Measurements from ENCODE around the gene HEPN1. TPM values are rescaled to one million over a fixed set of nuclear protein-coding genes. Genes with fewer than 3 reads are reported as not detected.

Gene HEPN1
- total and polyA plus RNA-seq, 2 donors from 2014 or later: not detected

DNA sequence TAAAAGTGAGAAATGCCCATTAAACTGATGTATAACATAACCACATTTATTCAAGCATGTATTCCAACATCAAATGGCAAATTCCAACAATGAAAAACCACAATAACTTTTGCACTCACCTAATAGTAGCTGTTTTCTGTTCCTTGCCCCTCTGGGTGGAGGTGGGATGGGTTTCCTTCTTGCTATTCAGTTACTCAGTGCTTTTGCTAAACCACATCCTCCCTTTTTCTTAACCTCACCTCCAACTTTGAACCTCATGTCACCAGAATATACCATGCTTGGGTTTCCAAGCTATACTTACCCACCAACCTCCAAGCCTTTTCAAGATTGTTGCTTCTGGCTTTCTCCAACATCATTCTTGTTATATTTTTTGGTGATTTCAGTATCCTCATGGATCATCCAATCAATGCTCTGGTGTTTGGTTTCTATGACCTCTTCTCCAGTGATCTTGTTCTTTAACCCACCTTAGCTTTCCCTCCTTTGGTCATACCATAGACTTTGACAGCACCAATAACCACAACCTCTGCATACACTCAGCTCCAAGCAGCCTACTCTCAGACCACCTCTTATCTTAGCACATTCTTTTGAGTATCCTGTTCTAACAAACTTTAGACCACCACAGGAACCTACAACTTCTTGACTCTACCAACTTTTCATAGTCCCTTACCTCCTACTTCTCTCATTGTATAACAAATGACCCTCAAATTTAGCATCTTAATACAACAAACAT lies 31.7 kb downstream of the HEPN1 start:
- no peak overlapping the region for H3K9ac ChIP-seq (ENCODE audit: low read length in 3 of 3)
- no peak overlapping the region for H3K4me3 ChIP-seq (ENCODE audit: low read length in 3 of 3)
- intact Hi-C loops (cut with DNase I): no loop called here
- DNase-seq (no peak), FAIRE-seq (no peak)
- H3K27me3 ChIP-seq (ENCODE audit: control insufficient read depth, insufficient read depth, low read length): no peaks in the 10 kb centered on the region
- peaks cover 0 to 6% (median 5%) of the 10 kb centered on the region in 3 donors for H3K4me1 ChIP-seq (ENCODE audit: control insufficient read depth in 2 of 3, insufficient read depth in 2 of 3, low read depth in 1 of 3, low read length in 3 of 3)
- no peak overlapping the region for H3K27ac ChIP-seq (ENCODE audit: low read depth in 2 of 2, low read length in 2 of 2)
- no peaks in the 10 kb centered on the region for H3K9me3 ChIP-seq (ENCODE audit: control insufficient read depth in 2 of 3, insufficient read depth in 1 of 3, low read length in 3 of 3)
- TF ChIP-seq, protein P1, sequence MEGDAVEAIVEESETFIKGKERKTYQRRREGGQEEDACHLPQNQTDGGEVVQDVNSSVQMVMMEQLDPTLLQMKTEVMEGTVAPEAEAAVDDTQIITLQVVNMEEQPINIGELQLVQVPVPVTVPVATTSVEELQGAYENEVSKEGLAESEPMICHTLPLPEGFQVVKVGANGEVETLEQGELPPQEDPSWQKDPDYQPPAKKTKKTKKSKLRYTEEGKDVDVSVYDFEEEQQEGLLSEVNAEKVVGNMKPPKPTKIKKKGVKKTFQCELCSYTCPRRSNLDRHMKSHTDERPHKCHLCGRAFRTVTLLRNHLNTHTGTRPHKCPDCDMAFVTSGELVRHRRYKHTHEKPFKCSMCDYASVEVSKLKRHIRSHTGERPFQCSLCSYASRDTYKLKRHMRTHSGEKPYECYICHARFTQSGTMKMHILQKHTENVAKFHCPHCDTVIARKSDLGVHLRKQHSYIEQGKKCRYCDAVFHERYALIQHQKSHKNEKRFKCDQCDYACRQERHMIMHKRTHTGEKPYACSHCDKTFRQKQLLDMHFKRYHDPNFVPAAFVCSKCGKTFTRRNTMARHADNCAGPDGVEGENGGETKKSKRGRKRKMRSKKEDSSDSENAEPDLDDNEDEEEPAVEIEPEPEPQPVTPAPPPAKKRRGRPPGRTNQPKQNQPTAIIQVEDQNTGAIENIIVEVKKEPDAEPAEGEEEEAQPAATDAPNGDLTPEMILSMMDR (IDR thresholded peaks at IDR 0.05; ENCODE audit: borderline replicate concordance, extremely low read depth, insufficient read depth): no peak
- H3K36me3 ChIP-seq (ENCODE audit: control insufficient read depth in 2 of 3, insufficient read depth in 3 of 3, low read length in 3 of 3): no peaks in the 10 kb centered on the region

DNA sequence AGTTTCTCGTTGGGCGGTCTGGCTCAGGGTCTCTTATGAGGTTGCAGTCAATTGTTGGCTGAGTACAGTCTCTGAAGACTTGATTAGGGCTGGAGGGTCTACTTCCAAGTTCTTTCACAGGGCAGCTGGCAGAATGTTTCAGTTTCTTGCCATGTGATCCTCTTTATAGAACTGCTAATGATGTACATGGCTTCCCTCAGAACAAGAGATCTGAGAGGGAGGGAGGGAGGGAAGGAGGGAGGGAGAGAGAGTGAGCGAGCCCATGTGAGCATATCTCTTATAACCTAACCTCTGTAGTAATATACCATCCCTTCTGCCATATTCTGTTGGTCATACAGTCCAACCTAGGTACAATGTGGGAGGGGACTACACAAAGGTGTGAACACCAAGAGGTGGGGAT lies 32.3 kb downstream of the HEPN1 start:
- H3K4me3 ChIP-seq (ENCODE audit: low read length in 3 of 3): no peak overlapping the region
- H3K4me1 ChIP-seq (ENCODE audit: control insufficient read depth in 2 of 3, insufficient read depth in 2 of 3, low read depth in 1 of 3, low read length in 3 of 3): peaks cover 0 to 6% (median 5%) of the 10 kb centered on the region in 3 donors
- no peaks in the 10 kb centered on the region for H3K36me3 ChIP-seq (ENCODE audit: control insufficient read depth in 2 of 3, insufficient read depth in 3 of 3, low read length in 3 of 3)
- H3K9ac ChIP-seq (ENCODE audit: low read length in 3 of 3): no peak overlapping the region
- FAIRE-seq (no peak), DNase-seq (no peak)
- H3K27me3 ChIP-seq (ENCODE audit: control insufficient read depth, insufficient read depth, low read length): no peaks in the 10 kb centered on the region
- intact Hi-C loops (cut with DNase I): no loop called here
- TF ChIP-seq, protein P1 (IDR thresholded peaks at IDR 0.05; ENCODE audit: borderline replicate concordance, extremely low read depth, insufficient read depth): no peak
- no peak overlapping the region for H3K27ac ChIP-seq (ENCODE audit: low read depth in 2 of 2, low read length in 2 of 2)
- H3K9me3 ChIP-seq (ENCODE audit: control insufficient read depth in 2 of 3, insufficient read depth in 1 of 3, low read length in 3 of 3): no peaks in the 10 kb centered on the region

DNA sequence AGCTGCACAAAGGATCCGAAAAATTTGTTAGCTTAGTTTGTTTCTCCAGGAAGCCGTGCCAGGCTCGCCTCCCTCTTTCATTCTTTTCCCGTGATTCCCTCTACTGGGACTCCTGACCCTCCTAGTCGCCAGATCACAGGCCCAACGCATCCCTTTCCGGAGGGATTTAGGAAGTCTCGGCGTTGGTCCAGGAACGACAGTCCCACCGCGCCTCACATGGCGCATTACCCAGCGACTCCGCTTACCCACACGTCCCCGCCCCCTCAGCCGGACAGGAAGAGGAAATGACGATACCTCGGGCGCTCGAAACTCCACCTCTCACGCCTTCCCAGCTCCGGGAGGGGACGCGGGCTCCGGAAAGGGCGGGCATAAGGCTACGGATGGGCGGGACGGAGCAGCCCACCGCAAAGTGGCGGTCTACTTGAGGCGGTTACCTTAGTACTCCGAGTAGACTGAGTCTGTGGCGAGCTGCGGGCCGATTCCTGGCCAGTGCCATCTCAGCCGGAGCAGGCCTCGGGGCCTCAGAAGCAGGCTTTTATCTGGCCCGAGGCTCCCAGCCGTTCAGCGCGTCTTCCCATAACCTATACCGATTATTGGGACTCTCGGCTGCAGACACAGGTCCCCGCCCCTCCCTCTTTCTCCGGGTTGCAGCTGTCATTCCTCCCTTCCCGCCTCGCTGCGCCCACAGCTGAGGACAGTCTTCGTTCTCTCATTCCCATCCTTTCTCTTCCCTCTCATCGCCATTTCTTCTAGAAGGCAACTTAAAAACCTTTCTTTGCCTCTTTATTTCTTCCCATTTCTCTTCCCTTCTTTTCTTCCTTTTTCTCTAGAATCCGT lies 34.9 kb downstream of the HEPN1 start, which contains the start of gene CCDC15:
Gene CCDC15 (plus strand): TSS at position 450 of the 837 bp plus-strand sequence. CDS start 531 bp downstream, outside the sequence.
- FAIRE-seq: peak; percentile 94
- H3K27ac ChIP-seq (ENCODE audit: low read depth in 2 of 2, low read length in 2 of 2): peak within 1 kb of the TSS; percentile 64 to 71
- H3K9ac ChIP-seq (ENCODE audit: low read length in 3 of 3): peak within 1 kb of the TSS; percentile 48 to 89 (median 65)
- peak within 1 kb of the TSS; percentile 79 to 96 (median 88) for H3K4me3 ChIP-seq (ENCODE audit: low read length in 3 of 3)
- H3K9me3 ChIP-seq (ENCODE audit: control insufficient read depth in 2 of 3, insufficient read depth in 1 of 3, low read length in 3 of 3): no peaks in the 10 kb centered on the region
- H3K4me1 ChIP-seq (ENCODE audit: control insufficient read depth in 2 of 3, insufficient read depth in 2 of 3, low read depth in 1 of 3, low read length in 3 of 3): peaks cover 0 to 6% (median 5%) of the 10 kb centered on the region in 3 donors
- TF ChIP-seq, protein P1 (IDR thresholded peaks at IDR 0.05; ENCODE audit: borderline replicate concordance, extremely low read depth, insufficient read depth): no peak
- peak; percentile 98 to 100 (median 99) for DNase-seq
- intact Hi-C loops (cut with DNase I): no loop called here
- H3K36me3 ChIP-seq (ENCODE audit: control insufficient read depth in 2 of 3, insufficient read depth in 3 of 3, low read length in 3 of 3): no peaks in the 10 kb centered on the region
- H3K27me3 ChIP-seq (ENCODE audit: control insufficient read depth, insufficient read depth, low read length): no peaks in the 10 kb centered on the region

All from kidney (tissue), 14 donors.